Amygdala (tissue), 56 donors: Measurements from ENCODE around the gene SLC35D1.
"Not testable (repeated sequence)": the region's sequence is repeated elsewhere in the genome, so short reads cannot be mapped to it uniquely, and the experiment has no call there.

Experiments
- DNase-seq, 56 donors: peaks; one replicate each; lab custom pipeline; 2025; lab: John Stamatoyannopoulos, UW

SLC35D1 gene

DNA sequence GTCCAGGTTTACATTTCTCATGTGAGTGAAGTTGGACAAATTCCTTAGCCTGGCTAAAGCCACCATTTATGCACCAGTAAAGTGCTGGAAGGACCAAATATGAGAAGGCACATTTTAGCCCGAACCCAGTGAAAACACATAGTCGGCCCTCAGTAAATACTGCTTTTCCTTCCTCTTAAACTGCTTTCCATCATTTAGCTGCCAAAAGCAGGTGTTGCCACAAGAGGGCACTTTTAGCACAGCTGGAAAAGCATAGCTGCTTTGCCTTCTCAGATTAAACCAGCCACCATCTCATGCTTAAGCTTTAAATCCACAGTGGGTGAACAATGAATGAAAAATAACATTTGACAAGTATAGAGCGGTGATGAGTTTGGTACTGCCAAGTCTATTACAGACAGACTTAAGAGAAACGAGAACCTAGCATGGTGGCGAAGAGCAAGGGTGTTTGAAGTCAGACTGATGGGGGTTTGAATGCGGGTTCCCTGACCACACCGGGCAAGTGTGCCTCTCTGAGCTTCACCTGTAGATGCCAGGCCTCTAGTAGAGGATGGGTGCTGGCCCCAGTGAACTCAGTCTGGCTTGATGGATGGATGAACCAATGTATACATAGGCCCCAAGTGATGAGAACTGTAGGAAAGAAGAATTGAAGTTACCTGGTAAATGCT lies 57.8 kb downstream of the SLC35D1 start:
- DNase-seq: peak in 34 of 56 donors; percentile 4 to 70 (median 19)

DNA sequence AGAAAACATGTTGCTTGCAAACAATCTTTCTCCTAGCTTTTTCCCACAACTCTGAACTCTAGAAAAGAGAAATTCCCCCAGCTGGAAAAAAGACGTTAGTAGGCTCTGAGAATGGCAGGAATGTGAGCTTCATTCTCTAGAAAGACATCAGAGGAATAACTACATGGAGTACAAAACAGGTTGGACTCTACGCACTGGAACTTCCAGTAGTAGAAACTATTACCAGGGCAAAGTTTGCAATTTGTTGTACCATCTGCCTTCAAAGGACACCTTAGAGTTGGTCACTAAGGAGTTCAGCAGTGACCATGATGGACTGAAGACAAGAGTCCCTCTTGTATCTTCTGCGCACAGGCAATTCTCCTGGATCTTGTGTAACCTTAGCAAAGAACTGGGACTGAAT lies 60.9 kb downstream of the SLC35D1 start:
- no peak for DNase-seq

DNA sequence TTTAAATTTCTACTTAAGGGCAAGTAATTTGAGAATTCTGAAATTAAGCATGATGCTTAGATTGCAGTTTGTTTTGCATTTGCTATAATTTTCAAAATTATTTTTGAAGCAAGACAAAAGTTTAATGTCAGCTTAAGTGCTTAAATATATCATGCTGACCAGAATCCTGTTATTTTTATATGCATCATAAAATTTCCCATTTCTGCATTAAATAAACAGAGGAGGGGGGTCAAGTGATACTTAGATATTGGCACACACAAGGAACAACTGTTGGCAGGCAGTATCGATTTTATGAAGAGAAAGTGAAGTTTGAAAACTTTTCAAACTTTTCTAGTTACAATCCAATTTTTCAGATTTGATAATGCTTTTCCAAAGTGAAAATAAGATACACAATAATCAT lies 68.1 kb downstream of the SLC35D1 start:
- no peak for DNase-seq

DNA sequence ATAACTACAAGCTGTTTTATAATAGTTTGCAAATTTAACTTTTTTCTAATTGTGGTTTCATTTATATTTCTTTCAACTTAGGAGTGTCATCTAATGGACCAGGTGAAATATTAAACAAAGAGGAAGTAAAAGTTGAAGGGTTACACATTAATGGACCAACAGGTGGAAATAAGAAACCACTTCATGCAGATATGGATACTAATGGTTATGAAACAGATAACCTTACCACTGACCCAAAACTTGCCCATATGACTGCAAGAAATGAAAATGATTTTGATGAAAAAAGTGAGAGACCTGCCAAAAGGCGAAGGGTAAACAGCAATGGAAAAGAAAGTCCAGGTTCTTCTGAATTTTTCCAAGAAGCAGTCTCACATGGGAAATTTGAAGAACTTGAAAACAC lies 69.5 kb downstream of the SLC35D1 start:
- DNase-seq: no peak

DNA sequence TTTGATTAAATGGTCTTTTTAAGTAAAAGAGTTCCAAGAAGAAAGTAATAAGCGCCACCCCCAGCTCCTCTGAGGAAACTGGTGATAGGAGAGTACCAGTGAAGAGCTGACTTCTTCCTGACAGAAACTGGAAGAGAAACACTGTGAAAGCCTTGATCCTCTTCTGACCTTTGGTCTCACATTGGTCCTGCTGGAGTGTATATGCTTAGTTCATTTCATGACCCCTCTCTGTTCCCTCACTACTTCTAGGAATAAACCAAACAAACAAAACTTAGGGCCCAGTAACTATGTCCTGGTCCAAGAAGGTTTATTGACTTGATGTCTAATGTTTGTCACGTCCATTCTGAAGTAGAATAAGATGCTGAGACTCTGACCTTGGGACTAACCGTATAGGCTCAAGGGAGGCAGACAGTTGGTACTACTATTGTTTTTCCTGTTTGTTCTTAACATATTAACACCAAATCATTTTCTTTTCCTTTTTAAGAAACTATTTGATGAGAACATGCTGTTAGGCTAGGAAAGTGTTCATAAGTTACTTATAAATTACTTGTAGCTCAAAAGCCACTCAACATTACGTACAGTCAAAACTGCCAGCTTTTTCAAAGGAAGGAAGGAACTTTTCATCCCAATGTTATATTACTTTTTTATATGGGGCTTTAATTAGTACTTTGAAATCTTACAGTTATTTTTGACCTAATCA lies 71.2 kb downstream of the SLC35D1 start:
- DNase-seq: no peak

DNA sequence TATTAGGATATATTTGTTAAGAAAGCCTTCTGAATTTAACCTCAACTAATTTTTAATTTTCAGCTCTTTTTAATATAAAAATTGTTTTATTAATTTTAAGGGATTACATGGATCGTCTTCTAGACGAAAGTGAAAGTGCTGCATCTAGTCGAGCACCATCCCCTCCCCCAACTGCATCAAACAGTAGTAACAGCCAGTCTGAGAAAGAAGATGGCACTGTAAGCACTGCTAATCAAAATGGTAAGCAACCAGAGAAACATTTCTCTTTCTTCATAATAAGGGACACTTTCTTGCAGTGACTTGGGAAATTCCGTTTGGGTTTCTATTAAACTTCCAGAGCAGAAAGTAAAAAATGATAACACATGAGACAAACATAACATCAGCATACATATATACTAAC lies 72.3 kb downstream of the SLC35D1 start:
- DNase-seq: peak in 25 of 56 donors; percentile 1 to 75 (median 22)

DNA sequence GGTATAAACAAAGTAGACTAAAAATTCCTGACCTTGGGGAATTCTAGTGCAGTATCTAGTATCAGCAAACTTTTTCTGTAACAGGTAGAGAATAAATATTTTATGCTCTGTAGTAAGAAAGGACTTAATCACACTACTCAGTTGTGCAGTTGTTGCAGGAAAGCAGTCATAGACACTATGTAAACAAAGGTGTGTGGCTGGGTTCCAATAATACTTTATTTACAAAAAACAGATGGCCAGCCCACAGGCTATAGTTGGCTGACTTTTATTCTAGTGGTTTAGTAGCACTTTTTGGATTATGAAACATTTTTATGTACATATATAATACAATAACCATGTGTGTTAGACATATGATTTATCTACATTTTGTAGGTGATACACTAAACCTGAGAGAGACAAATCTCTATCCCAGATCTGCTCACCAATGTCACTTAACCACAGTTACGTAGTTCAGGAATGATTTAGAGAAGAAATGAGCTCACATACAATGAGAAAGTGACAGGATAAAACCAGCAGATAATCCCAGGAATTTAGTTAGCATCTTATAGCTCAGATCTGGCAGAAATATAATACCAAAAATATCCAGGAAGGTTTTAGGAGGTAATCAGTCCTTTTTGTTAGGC lies 73.1 kb downstream of the SLC35D1 start:
- DNase-seq: no peak

DNA sequence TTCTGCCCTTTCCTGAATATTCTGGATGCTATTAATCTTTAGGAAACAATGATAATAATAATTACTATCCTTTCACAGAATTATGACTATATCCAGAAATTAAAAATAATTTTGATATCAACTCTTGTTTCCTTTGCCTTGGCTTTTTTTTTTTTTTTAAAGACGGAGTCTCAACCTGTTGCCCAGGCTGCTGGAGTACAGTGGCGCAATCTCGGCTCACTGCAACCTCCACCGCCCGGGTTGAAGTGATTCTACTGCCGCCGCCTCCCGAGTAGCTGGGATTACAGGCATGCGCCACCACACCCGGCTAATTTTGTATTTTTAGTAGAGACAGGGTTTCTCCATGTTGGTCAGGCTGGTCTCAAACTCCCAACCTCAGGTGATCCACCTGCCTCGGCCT lies 74.3 kb downstream of the SLC35D1 start:
- not testable (repeated sequence) for DNase-seq

DNA sequence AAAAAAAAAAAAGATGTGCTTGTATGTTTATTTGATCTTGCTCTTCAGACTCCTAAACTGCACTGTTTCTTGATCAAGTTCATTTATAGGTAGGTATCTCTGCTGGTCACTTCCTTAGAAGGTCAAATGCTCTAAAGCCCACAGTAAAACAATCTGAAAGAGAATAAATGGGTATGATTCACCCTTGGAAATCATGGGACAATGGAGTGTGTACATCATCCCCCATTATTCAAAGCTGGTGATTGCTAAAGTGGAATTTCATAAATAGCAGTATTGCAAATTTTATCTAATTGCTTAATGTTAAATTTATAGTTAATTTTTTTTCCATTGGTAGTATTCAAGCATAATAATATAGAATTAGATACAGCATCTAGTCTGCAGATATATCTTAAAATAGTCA lies 75.7 kb downstream of the SLC35D1 start:
- no peak for DNase-seq

DNA sequence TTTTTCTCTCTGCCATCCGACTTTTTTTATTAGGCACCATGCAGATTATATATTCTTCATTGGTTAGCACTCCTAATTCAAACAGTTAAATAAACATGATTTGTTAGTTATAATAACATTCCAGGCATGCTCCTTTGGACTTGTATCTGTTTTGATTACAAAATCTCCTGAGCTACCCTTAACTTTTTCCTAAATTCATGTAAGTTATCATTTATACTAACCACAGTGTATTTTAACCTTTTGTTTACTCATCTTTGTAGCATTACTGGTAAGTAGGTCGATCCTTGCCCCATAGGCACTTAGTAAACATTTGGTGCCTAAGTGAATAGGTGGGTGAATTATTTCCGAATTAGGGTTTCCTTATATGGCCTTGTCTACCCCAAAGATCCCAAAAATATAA lies 85.4 kb downstream of the SLC35D1 start:
- DNase-seq: no peak

DNA sequence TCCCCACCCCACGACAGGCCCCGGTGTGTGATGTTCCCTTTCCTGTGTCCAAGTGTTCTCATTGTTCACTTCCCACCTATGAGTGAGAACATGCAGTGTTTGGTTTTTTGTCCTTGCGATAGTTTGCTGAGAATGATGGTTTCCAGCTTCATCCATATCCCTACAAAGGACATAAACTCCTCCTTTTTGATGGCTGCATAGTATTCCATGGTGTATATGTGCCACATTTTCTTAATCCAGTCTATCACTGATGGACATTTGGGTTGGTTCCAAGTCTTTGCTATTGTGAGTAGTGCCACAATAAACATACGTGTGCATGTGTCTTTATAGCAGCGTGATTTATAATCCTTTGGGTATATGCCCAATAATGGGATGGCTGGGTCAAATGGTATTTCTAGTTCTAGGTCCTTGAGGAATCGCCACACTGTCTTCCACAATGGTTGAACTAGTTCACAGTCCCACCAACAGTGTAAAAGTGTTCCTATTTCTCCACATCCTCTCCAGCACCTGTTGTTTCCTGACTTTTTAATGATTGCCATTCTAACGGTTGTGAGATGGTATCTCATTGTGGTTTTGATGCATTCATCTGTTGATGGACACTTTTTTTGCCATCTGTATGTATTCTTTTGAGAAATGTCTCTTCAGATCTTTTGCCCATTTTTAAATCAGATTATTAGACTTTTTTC lies 87.6 kb downstream of the SLC35D1 start:
- DNase-seq: not testable (repeated sequence)

DNA sequence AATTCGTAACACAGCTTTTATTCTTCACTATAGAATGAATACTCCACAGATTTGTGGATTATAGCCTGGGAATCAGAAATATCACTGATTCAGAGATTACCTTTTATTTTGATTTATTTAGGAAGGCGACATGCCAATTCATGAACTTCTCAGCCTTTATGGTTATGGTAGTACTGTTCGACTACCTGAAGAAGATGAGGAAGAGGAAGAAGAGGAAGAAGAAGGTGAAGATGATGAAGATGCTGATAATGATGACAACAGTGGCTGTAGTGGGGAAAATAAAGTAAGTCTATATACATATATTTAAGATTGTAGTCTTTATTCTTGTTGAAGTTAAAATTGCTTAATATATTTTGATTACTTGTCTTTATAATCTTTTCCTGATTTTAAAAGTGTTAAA lies 96.0 kb downstream of the SLC35D1 start:
- DNase-seq: no peak

DNA sequence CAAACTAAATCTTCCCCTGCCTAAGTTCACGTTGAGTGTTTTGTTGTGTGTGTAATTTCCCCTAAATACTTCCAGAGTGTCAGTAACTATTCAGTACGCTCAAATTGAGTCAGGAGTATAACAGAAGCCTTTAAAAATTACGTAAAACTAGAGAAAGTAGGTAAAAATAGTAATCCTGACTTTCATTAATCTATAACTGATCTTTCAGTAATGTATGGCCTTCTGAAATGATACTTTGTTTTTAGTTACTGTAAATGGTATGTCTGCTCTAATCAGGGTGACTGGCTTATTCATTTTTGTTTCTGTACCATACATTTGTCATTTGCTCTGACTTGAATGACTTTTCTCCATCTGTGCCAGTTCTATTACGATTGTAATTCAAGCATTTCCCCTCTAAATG lies 99.7 kb downstream of the SLC35D1 start:
- DNase-seq: no peak

DNA sequence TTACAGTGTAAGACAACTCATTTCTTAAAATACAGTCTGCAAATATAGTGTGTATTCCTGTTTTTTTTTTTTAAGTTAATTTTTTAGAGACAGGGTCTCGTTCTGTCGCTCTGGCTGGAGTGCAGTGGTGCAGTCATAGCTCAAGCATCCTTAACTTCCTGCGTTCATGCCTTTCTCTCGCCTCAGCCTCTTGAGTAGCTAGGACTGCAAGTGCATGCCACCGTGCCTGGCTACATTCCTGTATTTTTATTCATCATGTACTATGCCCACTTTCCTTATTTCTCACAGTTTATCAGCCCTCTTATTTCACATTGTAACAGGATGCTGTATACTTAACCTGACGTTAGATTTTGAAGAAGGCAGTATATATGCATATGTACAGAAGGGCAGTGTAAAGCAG lies 102.4 kb downstream of the SLC35D1 start:
- DNase-seq: no peak
